CD4-positive, alpha-beta T cell treated with Interleukin-10 for 1 hour (primary cell): ENCODE measurements around the gene EFCAB6.

ENCODE experiments used
- DNase-seq: peaks from one replicate; pipeline ENCODE4 v3.0.0-alpha.2; 2020

The EFCAB6 gene

GRCh38 chr22:43812149-43812842 lies at the start of gene EFCAB6:
Gene EFCAB6 (minus strand): TSS chr22:43812305. CDS start chr22:43782318, 29,987 bp downstream.
- DNase-seq = peak; percentile 92

- DNase-seq = no peak
Measured at GRCh38 chr22:43861529-43861928, 49.4 kb upstream of the EFCAB6 start.

- DNase-seq = no peak
Measured at GRCh38 chr22:43860831-43861230, 48.7 kb upstream of the EFCAB6 start.

GRCh38 chr22:43860126-43860525 lies 48.0 kb upstream of the EFCAB6 start:
- DNase-seq = no peak

- DNase-seq = no peak
Measured at GRCh38 chr22:43859621-43860020, 47.5 kb upstream of the EFCAB6 start.

- DNase-seq = no peak
Measured at GRCh38 chr22:43859176-43859575, 47.1 kb upstream of the EFCAB6 start.

GRCh38 chr22:43858156-43858895 lies 46.2 kb upstream of the EFCAB6 start:
- DNase-seq = no peak

GRCh38 chr22:43857367-43857766 lies 45.3 kb upstream of the EFCAB6 start:
- DNase-seq = no peak

GRCh38 chr22:43855431-43855830 lies 43.3 kb upstream of the EFCAB6 start:
- DNase-seq = no peak

GRCh38 chr22:43854786-43855271 lies 42.7 kb upstream of the EFCAB6 start:
- DNase-seq = no peak

- DNase-seq = no peak
Measured at GRCh38 chr22:43854121-43854785, 42.1 kb upstream of the EFCAB6 start.

- no peak for DNase-seq
Measured at GRCh38 chr22:43853328-43853931, 41.3 kb upstream of the EFCAB6 start.

GRCh38 chr22:43852573-43853327 lies 40.6 kb upstream of the EFCAB6 start:
- DNase-seq = no peak

GRCh38 chr22:43851979-43852307 lies 39.8 kb upstream of the EFCAB6 start:
- no peak for DNase-seq

GRCh38 chr22:43851058-43851978 lies 39.2 kb upstream of the EFCAB6 start:
- no peak for DNase-seq

GRCh38 chr22:43850529-43850928 lies 38.4 kb upstream of the EFCAB6 start:
- DNase-seq = no peak

GRCh38 chr22:43849731-43850130 lies 37.6 kb upstream of the EFCAB6 start:
- DNase-seq = no peak

GRCh38 chr22:43848366-43849171 lies 36.5 kb upstream of the EFCAB6 start:
- no peak for DNase-seq

GRCh38 chr22:43847376-43848289 lies 35.5 kb upstream of the EFCAB6 start:
- no peak for DNase-seq

GRCh38 chr22:43846966-43847365 lies 34.9 kb upstream of the EFCAB6 start:
- no peak for DNase-seq
